H1 (cell line): ENCODE measurements around the gene SERPINH1. TPM values are rescaled to one million over a fixed set of nuclear protein-coding genes. Genes with fewer than 3 reads are reported as not detected.

ENCODE experiments used
- CTCF ChIA-PET: fragments of 300-600 bp; sonication (Branson Sonifier 250); formaldehyde crosslinking; loops from one replicate; lab custom pipeline; 2021; ENCODE audit not compliant: partially characterized antibody; lab: Charles Lee
- POLR2A ChIA-PET: fragments of 300-600 bp; sonication (Branson Sonifier 250); formaldehyde crosslinking; loops from one replicate; lab custom pipeline; 2021; ENCODE audit warnings: inconsistent platforms; ENCODE audit not compliant: partially characterized antibody; lab: Charles Lee
- DNase-seq, 2 experiments: peaks; one replicate each; pipeline versions ENCODE4 v3.0.0 to v3.0.0-alpha.2; 2010 to 2022; ENCODE audit warnings: low spot score in 2 of 2, low read depth in 1 of 2, mixed read lengths in 1 of 2
- FAIRE-seq: peaks from 2 replicates; lab custom pipeline; 2011; peaks lifted over from hg19 to GRCh38; lab: Jason Lieb, UNC
- H2AFZ ChIP-seq: 2 replicates; pipeline ENCODE4 v1.8.1; 2012; ENCODE audit warnings: low read length, inconsistent platforms
- H2AK5ac ChIP-seq: 2 replicates; pipeline ENCODE4 v1.6.1; 2013; ENCODE audit warnings: low read depth, low read length
- H2BK120ac ChIP-seq: replicated peaks from 2 replicates; pipeline ENCODE3; 2013; ENCODE audit warnings: low read depth, low read length, inconsistent platforms
- H2BK12ac ChIP-seq: 2 replicates; pipeline ENCODE4 v1.6.1; 2013; ENCODE audit warnings: low read depth, low read length
- H2BK15ac ChIP-seq: 2 replicates; pipeline ENCODE4 v1.6.1; 2013; ENCODE audit warnings: low read length
- H2BK20ac ChIP-seq: 2 replicates; pipeline ENCODE4 v1.6.1; 2013; ENCODE audit warnings: low read length
- H2BK5ac ChIP-seq: 2 replicates; pipeline ENCODE4 v1.6.1; 2013; ENCODE audit warnings: low read depth, low read length
- H3K14ac ChIP-seq: 2 replicates; pipeline ENCODE4 v1.6.1; 2013; ENCODE audit warnings: inconsistent platforms; ENCODE audit not compliant: insufficient read length
- H3K18ac ChIP-seq: 2 replicates; pipeline ENCODE4 v1.6.1; 2013; ENCODE audit warnings: low read length; ENCODE audit errors: extremely low read depth
- H3K23ac ChIP-seq: 2 replicates; pipeline ENCODE4 v1.6.1; 2013; ENCODE audit warnings: inconsistent platforms; ENCODE audit not compliant: insufficient read length
- H3K23me2 ChIP-seq: 2 replicates; pipeline ENCODE4 v1.6.1; 2013; ENCODE audit warnings: low read depth, low read length
- H3K27ac ChIP-seq: 2 replicates; pipeline ENCODE4 v1.6.1; 2011; ENCODE audit warnings: low read depth, low read length, inconsistent platforms
- H3K27me3 ChIP-seq, 4 experiments: replicated peaks in 1 of 4; 1 replicate in 1 of 4; 2 replicates in 3 of 4; pipeline versions ENCODE4 v1.6.1 to v1.8.1; 2011 to 2013; ENCODE audit warnings: low read length in 3 of 4, mild to moderate bottlenecking in 3 of 4, inconsistent platforms in 2 of 4, mixed read lengths in 2 of 4, moderate library complexity in 1 of 4; ENCODE audit not compliant: control insufficient read depth in 3 of 4, insufficient read depth in 3 of 4; ENCODE audit errors: extremely low read depth in 1 of 4
- H3K36me3 ChIP-seq, 4 experiments: 2 replicates each; pipeline versions ENCODE4 v1.6.1 to v1.8.1; 2011 to 2013; ENCODE audit warnings: mild to moderate bottlenecking in 4 of 4, low read length in 3 of 4, moderate library complexity in 2 of 4, control low read depth in 1 of 4, inconsistent platforms in 1 of 4; ENCODE audit not compliant: insufficient read depth in 4 of 4, control insufficient read depth in 2 of 4
- H3K4ac ChIP-seq: replicated peaks from 2 replicates; pipeline ENCODE3; 2013; ENCODE audit warnings: low read length, low read depth, mixed read lengths, inconsistent platforms; ENCODE audit not compliant: insufficient read length
- H3K4me1 ChIP-seq, 4 experiments: replicated peaks in 1 of 4; 1 replicate in 1 of 4; 2 replicates in 3 of 4; pipeline versions ENCODE4 v1.6.1 to v1.8.1; 2011 to 2013; ENCODE audit warnings: low read length in 3 of 4, inconsistent platforms in 2 of 4, mixed read lengths in 1 of 4; ENCODE audit not compliant: insufficient read depth in 4 of 4, control insufficient read depth in 3 of 4
- H3K4me2 ChIP-seq, 2 experiments: 2 replicates each; pipeline versions ENCODE4 v1.6.1 to v1.8.1; 2011 to 2013; ENCODE audit warnings: low read depth in 2 of 2, low read length in 2 of 2, control low read depth in 1 of 2, inconsistent platforms in 1 of 2, mild to moderate bottlenecking in 1 of 2; ENCODE audit not compliant: insufficient read depth in 1 of 2
- H3K4me3 ChIP-seq, 4 experiments: fragments of 200-600, 300-600 bp in 1 of 4; sonication (generic), shearing (Covaris generic), sonication (Bioruptor Twin) in 1 of 4; 2 replicates each; pipeline versions ENCODE4 v1.5.1 to v1.8.1; 2011 to 2016; ENCODE audit warnings: low read length in 4 of 4, low read depth in 3 of 4, control low read depth in 2 of 4, inconsistent platforms in 2 of 4, mild to moderate bottlenecking in 2 of 4, mixed read lengths in 1 of 4, moderate library complexity in 1 of 4; ENCODE audit not compliant: insufficient read depth in 2 of 4; ENCODE audit errors: extremely low read depth in 1 of 4
- H3K56ac ChIP-seq: replicated peaks from 2 replicates; pipeline ENCODE3; 2013; ENCODE audit warnings: low read depth, mild to moderate bottlenecking, mixed read lengths, low read length, inconsistent platforms; ENCODE audit not compliant: insufficient read length
- H3K79me1 ChIP-seq: 2 replicates; pipeline ENCODE4 v1.6.1; 2013; ENCODE audit warnings: low read depth, low read length, control low read depth
- H3K79me2 ChIP-seq, 2 experiments: 2 replicates each; pipeline versions ENCODE4 v1.6.1 to v1.8.1; 2012 to 2013; ENCODE audit warnings: low read length in 2 of 2, mild to moderate bottlenecking in 2 of 2, inconsistent platforms in 1 of 2; ENCODE audit not compliant: insufficient read depth in 2 of 2, control insufficient read depth in 1 of 2
- H3K9ac ChIP-seq, 4 experiments: replicated peaks in 1 of 4; 1 replicate in 1 of 4; 2 replicates in 3 of 4; pipeline versions ENCODE4 v1.6.1 to v1.8.1; 2011 to 2013; ENCODE audit warnings: low read depth in 3 of 4, low read length in 3 of 4, control low read depth in 2 of 4, mild to moderate bottlenecking in 2 of 4, moderate library complexity in 2 of 4, inconsistent platforms in 1 of 4; ENCODE audit errors: extremely low read depth in 1 of 4
- H3K9me3 ChIP-seq, 2 experiments: 2 replicates each; pipeline versions ENCODE4 v1.6.1 to v1.8.1; 2012 to 2013; ENCODE audit warnings: mild to moderate bottlenecking in 2 of 2, moderate library complexity in 2 of 2, control low read depth in 1 of 2, inconsistent platforms in 1 of 2, low read depth in 1 of 2, low read length in 1 of 2, mixed read lengths in 1 of 2; ENCODE audit not compliant: insufficient read depth in 2 of 2
- H4K20me1 ChIP-seq, 2 experiments: replicated peaks in 1 of 2; 2 replicates each; pipeline versions ENCODE3 to v1.8.1; 2011 to 2013; ENCODE audit warnings: inconsistent platforms in 2 of 2, low read length in 2 of 2, mild to moderate bottlenecking in 1 of 2; ENCODE audit not compliant: insufficient read depth in 2 of 2, control insufficient read depth in 1 of 2
- H4K5ac ChIP-seq: 2 replicates; pipeline ENCODE4 v1.6.1; 2013; ENCODE audit warnings: low read length, low read depth, mixed read lengths, inconsistent platforms; ENCODE audit not compliant: insufficient read length
- H4K8ac ChIP-seq: 2 replicates; pipeline ENCODE4 v1.8.0; 2013; ENCODE audit warnings: mild to moderate bottlenecking, moderate library complexity, low read length, inconsistent platforms; ENCODE audit not compliant: insufficient read depth; ENCODE audit errors: extremely low read depth
- H4K91ac ChIP-seq: replicated peaks from 2 replicates; pipeline ENCODE3; 2013; ENCODE audit warnings: low read length, mixed read lengths, inconsistent platforms; ENCODE audit not compliant: insufficient read length
- BRCA1 ChIP-seq: IDR thresholded peaks from 2 replicates; pipeline ENCODE4 v1.6.1; 2012; ENCODE audit warnings: low read depth, low read length, improper control_type of control experiment
- CBX5 ChIP-seq: fragments of 300-800, 300-1000 bp; sonication (generic); IDR thresholded peaks from 2 replicates; pipeline ENCODE4 v1.7.1; 2016; ENCODE audit warnings: antibody characterized with exemption, low read length, low read depth
- CTBP2 ChIP-seq: IDR thresholded peaks from 2 replicates; pipeline ENCODE4 v1.7.0; 2011; ENCODE audit warnings: borderline replicate concordance, mild to moderate bottlenecking, moderate library complexity, mixed read lengths, low read length; ENCODE audit not compliant: insufficient read depth, insufficient read length
- EGR1 ChIP-seq: IDR thresholded peaks from 2 replicates; pipeline ENCODE4 v1.6.1; 2011; ENCODE audit warnings: low read depth, low read length, borderline replicate concordance
- EZH2 ChIP-seq: fragments of 200-600 bp; sonication (generic); IDR thresholded peaks from 2 replicates; pipeline ENCODE4 v1.7.1; 2012; ENCODE audit warnings: low read depth, mild to moderate bottlenecking, moderate library complexity, low read length, inconsistent platforms; ENCODE audit not compliant: severe bottlenecking
- KDM5A ChIP-seq: fragments of 200-600 bp; IDR thresholded peaks from 2 replicates; pipeline ENCODE4 v1.7.1; 2012; ENCODE audit warnings: mild to moderate bottlenecking, low read length, inconsistent platforms, mixed read lengths
- MAFK ChIP-seq: IDR thresholded peaks from 2 replicates; pipeline ENCODE4 v1.6.1; 2012; ENCODE audit warnings: low read depth, mild to moderate bottlenecking, improper control_type of control experiment, low read length
- RAD21 ChIP-seq, 2 experiments: IDR thresholded peaks in 1 of 2; conservative IDR thresholded peaks in 1 of 2; 2 replicates each; pipeline ENCODE4 v1.6.1; 2011; ENCODE audit warnings: low read depth in 2 of 2, low read length in 2 of 2, improper control_type of control experiment in 1 of 2, inconsistent platforms in 1 of 2, mild to moderate bottlenecking in 1 of 2, moderate library complexity in 1 of 2
- SIX5 ChIP-seq: IDR thresholded peaks from 2 replicates; pipeline ENCODE4 v1.6.1; 2011; ENCODE audit warnings: mild to moderate bottlenecking, low read depth, low read length
- TAF7 ChIP-seq: optimal IDR thresholded peaks from 2 replicates; pipeline ENCODE3; 2011; ENCODE audit warnings: low read depth, mild to moderate bottlenecking, inconsistent platforms, low read length, moderate library complexity, borderline replicate concordance
- TCF12 ChIP-seq: IDR thresholded peaks from 2 replicates; pipeline ENCODE4 v1.6.1; 2011; ENCODE audit warnings: low read depth, mild to moderate bottlenecking, low read length
- WGBS, 2 experiments: shearing (Covaris generic) in 1 of 2; methylation state at CpG; one replicate each; pipeline versions ENCODE4 v1.1.6 to v1.1.7; 2013 to 2015; ENCODE audit warnings: low lambda C conversion rate in 2 of 2, mixed read lengths in 2 of 2, inconsistent platforms in 1 of 2, low coverage in 1 of 2, missing lambda C conversion rate in 1 of 2; ENCODE audit not compliant: insufficient replicate concordance in 2 of 2, insufficient coverage in 1 of 2, insufficient read length in 1 of 2; ENCODE audit errors: extremely low coverage in 1 of 2, missing lambda C conversion rate in 1 of 2; 5-methylcytosine and 5-hydroxymethylcytosine counted together
- polyA plus RNA-seq, 7 experiments: library from polyadenylated mRNA; depleted of rRNA in 3 of 7; stranded (reverse) in 5 of 7; unstranded in 2 of 7; fragments of >200 nt in 5 of 7; fragments of 200-250 nt in 2 of 7; gene quantifications; 1 replicate in 5 of 7; 2 replicates in 1 of 7; 4 replicates in 1 of 7; pipeline versions ENCODE4 v1.2.1 to v1.2.3, GENCODE V29; 2011 to 2013; ENCODE audit warnings: missing spikeins in 2 of 7, mixed read lengths in 2 of 7
- total RNA-seq: library from RNA; stranded (reverse); fragmentation: NEBNext Ultra II Directional; extraction: Animal tissue kit (Norgen Biotek cat#: 25700); gene quantifications from 2 replicates; pipeline ENCODE4 v1.2.1, GENCODE V29; 2021

The SERPINH1 gene
- total and polyA plus RNA-seq, 2 of the 8 experiments (the other 6 are each of a cell fraction or from before 2014, with no cell fraction given): 420 to 621 TPM

- no peaks in the 10 kb centered on the region for H3K9me3 ChIP-seq
- no peak overlapping the region for H2AK5ac ChIP-seq
- DNase-seq (peak in 1 of 2 experiments; percentile 92), FAIRE-seq (peak; percentile 52)
- no peak overlapping the region; a peak in 1 of 7 replicates for H3K9ac ChIP-seq
- no peak overlapping the region for H3K27ac ChIP-seq
- peaks cover 0 to 5% (median under 1%) of the 10 kb centered on the region in 4 experiments; a peak in 1 of 7 replicates for H3K4me1 ChIP-seq
- H3K56ac ChIP-seq: no peak overlapping the region
- 0 out of 2 replicates have a peak overlapping the region, but pooled peaks have one; percentile 31 for H2BK12ac ChIP-seq
- H3K18ac ChIP-seq: no peak overlapping the region
- peak overlapping the region; percentile 0 to 62; a peak in 3 of 4 replicates for H3K4me2 ChIP-seq
- H4K8ac ChIP-seq: no peak overlapping the region
- H2AFZ ChIP-seq: peak overlapping the region; percentile 71; the same call in 1 of the 2 replicates
- no peak overlapping the region for H3K14ac ChIP-seq
- ChIA-PET POLR2A (interaction anchor here (0.6 to 2.5 kb wide), 18 partner anchors 10 to 196 kb away, joined by 3 to 16 read pairs (median 4); no protein-coding TSS in a partner anchor), CTCF (interaction anchor here (0.6 to 27.2 kb wide), 57 partner anchors 8 to 1547 kb away, joined by 3 to 603 read pairs (median 4); partner anchors contain the start of genes KLHL35 and SERPINH1)
- H3K36me3 ChIP-seq: no peaks in the 10 kb centered on the region
- no peak overlapping the region for H2BK120ac ChIP-seq
- no peaks in the 10 kb centered on the region for H3K23me2 ChIP-seq
- H3K4me3 ChIP-seq: peak overlapping the region in 3 of 4 experiments; percentile 5 to 43 (median 17); a peak in 1 of 8 replicates
- H3K79me1 ChIP-seq: no peaks in the 10 kb centered on the region; the same call in 1 of the 2 replicates
- no peaks in the 10 kb centered on the region for H3K27me3 ChIP-seq
- no peak overlapping the region for H2BK20ac ChIP-seq
- no peak overlapping the region for H4K91ac ChIP-seq
- WGBS, 2 experiments: 41% methylated on average over 7 of the region's 7 CpGs; no CpG with 5 or more reads in 1 of the 2 experiments
- no peak overlapping the region for H4K5ac ChIP-seq
- H3K4ac ChIP-seq: no peak overlapping the region
- H3K23ac ChIP-seq: no peak overlapping the region
- peak overlapping the region; percentile 88; the same call in 1 of the 2 replicates for H2BK15ac ChIP-seq
- H2BK5ac ChIP-seq: no peak overlapping the region
- H4K20me1 ChIP-seq: no peaks in the 10 kb centered on the region
- H3K79me2 ChIP-seq: no peaks in the 10 kb centered on the region
- TF ChIP-seq TCF12 (no peak), KDM5A (no peak), TAF7 (no peak), CBX5 (no peak), SIX5 (no peak), EZH2 (no peak), BRCA1 (no peak), EGR1 (no peak; the same call in 1 of the 2 replicates), RAD21 (IDR thresholded peaks at IDR 0.05 in 1 of 2, conservative IDR thresholded peaks at IDR 0.05 in 1 of 2; ENCODE audit: low read depth in 2 of 2, low read length in 2 of 2) (peak; percentile 92 to 95), MAFK (no peak), CTBP2 (no peak)
Observed at GRCh38 chr11:75532200-75533048, 29.6 kb upstream of the SERPINH1 start.
